Skeletal muscle tissue (tissue), 4 donors: ENCODE results near the gene M1AP. TPM values are rescaled to one million over a fixed set of nuclear protein-coding genes. Genes with fewer than 3 reads are reported as not detected.
A peak's percentile ranks its signal among the peaks of the same experiment; 100 is the strongest.

Source experiments
- H3K27ac ChIP-seq: one replicate; pipeline ENCODE4 v1.7.0; 2013; ENCODE audit warnings: mild to moderate bottlenecking, low read depth, low read length, inconsistent platforms
- H3K27me3 ChIP-seq, 3 donors: one replicate each; pipeline ENCODE4 v1.7.0; 2013; ENCODE audit warnings: low read length in 3 of 3; ENCODE audit not compliant: control insufficient read depth in 3 of 3, insufficient read depth in 3 of 3
- H3K36me3 ChIP-seq, 3 donors: one replicate each; pipeline ENCODE4 v1.7.0; 2013; ENCODE audit warnings: low read length in 3 of 3; ENCODE audit not compliant: control insufficient read depth in 3 of 3, insufficient read depth in 3 of 3
- H3K4me1 ChIP-seq, 3 donors: one replicate each; pipeline ENCODE4 v1.7.0; 2013; ENCODE audit warnings: low read length in 3 of 3, mild to moderate bottlenecking in 3 of 3; ENCODE audit not compliant: control insufficient read depth in 3 of 3, insufficient read depth in 3 of 3
- H3K4me3 ChIP-seq, 3 donors: one replicate each; pipeline ENCODE4 v1.7.0; 2013; ENCODE audit warnings: low read length in 3 of 3
- H3K9ac ChIP-seq, 3 donors: one replicate each; pipeline ENCODE4 v1.7.0; 2013; ENCODE audit warnings: low read length in 3 of 3, mild to moderate bottlenecking in 3 of 3, moderate library complexity in 2 of 3, low read depth in 1 of 3
- H3K9me3 ChIP-seq, 3 donors: one replicate each; pipeline ENCODE4 v1.7.0; 2013; ENCODE audit warnings: low read length in 3 of 3; ENCODE audit not compliant: control insufficient read depth in 3 of 3
- total RNA-seq: library from RNA; depleted of rRNA; stranded (reverse); fragments of >200 nt; gene quantifications from one replicate; pipeline ENCODE4 v1.2.3, GENCODE V29; 2014
- donor health status: Osteomylitis.

Gene M1AP
- total RNA-seq, 1 donor from 2014 or later, result not detected

DNA sequence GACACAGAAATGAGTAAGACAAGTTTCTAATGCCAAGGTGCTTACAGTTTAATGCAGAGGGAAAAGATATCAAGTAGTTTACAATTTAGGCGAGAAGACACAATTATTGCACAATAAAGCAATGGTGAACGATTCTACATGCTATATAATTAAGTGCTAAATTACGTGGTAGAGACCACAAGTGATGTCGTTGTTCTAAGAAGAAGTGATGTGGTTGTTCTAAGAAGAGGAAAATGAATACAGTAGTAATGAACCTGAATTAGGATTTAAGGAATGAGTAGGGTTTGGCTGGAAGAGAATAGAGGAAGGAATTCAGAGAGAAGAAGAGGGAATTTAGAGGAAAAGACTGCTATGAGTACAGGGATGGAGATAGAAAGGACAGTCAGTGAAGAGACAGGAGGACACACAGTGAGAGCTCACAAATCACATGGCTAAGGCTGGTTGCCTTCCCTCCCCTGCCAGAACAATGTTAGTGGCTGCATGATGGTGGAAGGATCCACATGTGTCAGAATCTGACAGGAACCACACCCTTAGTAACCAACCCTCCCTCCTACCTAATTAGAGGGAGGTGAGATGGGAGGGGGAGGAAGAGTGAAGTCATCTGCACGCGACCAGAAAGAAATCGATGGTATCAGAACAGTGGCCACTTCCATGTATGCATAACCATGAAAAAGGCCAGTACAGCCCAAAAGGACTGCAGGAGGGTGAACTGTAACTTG, 44.7 kb downstream of the M1AP start:
- peaks cover 10 to 17% (median 12%) of the 10 kb centered on the region in 3 donors for H3K27me3 ChIP-seq
- no peaks in the 10 kb centered on the region for H3K4me1 ChIP-seq
- H3K27ac ChIP-seq, result no peak overlapping the region
- no peaks in the 10 kb centered on the region for H3K9me3 ChIP-seq
- no peak overlapping the region for H3K4me3 ChIP-seq
- no peaks in the 10 kb centered on the region for H3K36me3 ChIP-seq
- no peak overlapping the region for H3K9ac ChIP-seq

DNA sequence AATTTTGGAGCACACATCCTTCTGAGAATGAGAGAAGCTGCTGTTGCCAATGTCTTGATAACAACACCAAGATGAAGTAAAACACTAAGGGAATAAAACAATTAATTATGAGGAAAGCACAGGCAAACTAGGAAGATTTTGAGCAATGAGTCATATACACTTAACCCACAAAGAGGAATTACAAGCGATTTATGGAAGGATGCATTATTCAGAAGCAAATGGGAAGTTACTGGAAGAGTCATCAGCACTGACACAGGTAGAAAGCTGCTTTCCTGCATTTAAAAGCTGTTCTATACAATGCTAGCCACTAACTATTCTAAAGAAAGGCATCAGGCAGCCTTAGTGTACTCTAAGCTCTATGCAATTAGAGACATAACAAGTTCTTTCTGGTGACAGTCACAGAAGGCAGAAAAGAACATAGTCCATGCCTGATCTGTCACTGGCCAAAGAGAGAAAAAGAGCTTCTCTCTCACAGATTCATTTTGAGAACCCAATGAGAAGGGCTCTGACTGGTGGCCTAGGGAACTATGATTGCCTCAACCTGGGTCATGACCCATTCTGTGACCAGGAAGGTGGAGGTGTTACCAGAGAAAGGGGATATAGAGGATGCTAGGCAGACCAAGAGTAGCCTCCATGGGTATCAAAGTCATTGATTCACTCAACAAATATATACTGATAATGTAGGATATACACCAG, 45.4 kb downstream of the M1AP start:
- H3K36me3 ChIP-seq, result no peaks in the 10 kb centered on the region
- H3K9ac ChIP-seq, result no peak overlapping the region
- H3K4me3 ChIP-seq, result no peak overlapping the region
- no peaks in the 10 kb centered on the region for H3K4me1 ChIP-seq
- H3K27ac ChIP-seq, result no peak overlapping the region
- peaks cover 10 to 17% (median 12%) of the 10 kb centered on the region in 3 donors for H3K27me3 ChIP-seq
- no peaks in the 10 kb centered on the region for H3K9me3 ChIP-seq

DNA sequence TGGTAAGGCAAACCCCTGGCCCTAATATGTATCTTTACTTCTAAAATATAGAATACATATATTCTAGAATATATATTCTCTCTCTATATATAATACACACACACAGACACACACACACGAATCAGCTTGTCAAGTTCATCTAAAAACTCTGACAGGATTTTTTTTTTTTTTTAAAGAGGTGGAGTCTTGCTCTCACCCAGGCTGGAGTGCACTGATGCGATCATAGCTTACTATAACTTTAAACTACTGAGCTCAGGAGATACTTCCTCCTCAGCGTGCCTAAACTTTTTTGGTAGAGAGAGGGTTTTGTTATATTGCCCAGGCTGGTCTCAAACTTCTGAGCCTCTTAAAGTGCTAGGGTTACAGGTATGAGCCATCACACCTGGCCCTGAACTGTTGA, 48.5 kb downstream of the M1AP start:
- H3K9me3 ChIP-seq, result no peaks in the 10 kb centered on the region
- no peaks in the 10 kb centered on the region for H3K36me3 ChIP-seq
- H3K4me1 ChIP-seq, result no peaks in the 10 kb centered on the region
- H3K27me3 ChIP-seq, result peaks cover 10 to 20% (median 12%) of the 10 kb centered on the region in 3 donors
- no peak overlapping the region for H3K4me3 ChIP-seq
- H3K9ac ChIP-seq, result no peak overlapping the region
- no peak overlapping the region for H3K27ac ChIP-seq

DNA sequence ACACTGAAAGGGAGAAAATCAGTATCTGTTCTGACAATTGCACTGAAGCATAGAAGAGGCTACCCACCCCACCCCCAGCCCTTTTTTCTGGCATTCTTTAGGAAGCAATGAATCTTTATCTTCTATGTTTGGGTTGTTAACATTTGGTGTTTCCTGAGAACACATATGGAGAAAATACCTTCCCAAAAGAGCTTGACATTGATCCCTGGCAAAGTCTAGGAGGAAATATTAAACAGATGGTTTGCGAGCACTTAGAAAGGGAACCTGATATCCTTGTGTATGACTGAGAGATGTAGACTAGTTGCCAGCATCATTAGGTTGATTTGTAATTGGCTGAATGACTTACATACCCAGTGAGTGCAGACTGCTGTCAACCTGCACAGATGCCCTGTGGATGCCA, 50.7 kb downstream of the M1AP start:
- no peak overlapping the region for H3K4me3 ChIP-seq
- no peak overlapping the region for H3K9ac ChIP-seq
- H3K9me3 ChIP-seq, result no peaks in the 10 kb centered on the region
- H3K4me1 ChIP-seq, result no peaks in the 10 kb centered on the region
- no peak overlapping the region for H3K27ac ChIP-seq
- no peaks in the 10 kb centered on the region for H3K36me3 ChIP-seq
- peaks cover 0 to 9% (median 0%) of the 10 kb centered on the region in 3 donors for H3K27me3 ChIP-seq

DNA sequence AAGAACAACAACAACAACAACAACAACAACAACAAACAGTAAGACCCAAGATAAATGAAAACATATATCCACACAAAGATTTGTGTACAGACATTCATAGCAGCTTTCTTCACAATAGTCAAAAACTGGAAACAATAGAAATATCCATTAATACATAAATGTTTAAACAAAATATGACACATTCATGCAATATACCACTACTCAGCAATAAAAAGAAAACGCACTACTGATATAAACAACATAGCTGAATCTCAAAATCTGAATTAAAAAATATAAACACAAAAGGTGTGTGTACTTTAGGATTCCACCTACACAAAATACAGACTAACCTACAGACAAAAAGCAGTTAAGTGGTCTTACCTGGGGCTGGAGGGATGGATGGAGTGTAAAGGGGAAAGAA, 51.5 kb downstream of the M1AP start:
- peaks cover 0 to 9% (median 0%) of the 10 kb centered on the region in 3 donors for H3K27me3 ChIP-seq
- H3K36me3 ChIP-seq, result no peaks in the 10 kb centered on the region
- no peaks in the 10 kb centered on the region for H3K9me3 ChIP-seq
- no peak overlapping the region for H3K27ac ChIP-seq
- no peak overlapping the region for H3K9ac ChIP-seq
- H3K4me3 ChIP-seq, result no peak overlapping the region
- H3K4me1 ChIP-seq, result no peaks in the 10 kb centered on the region

DNA sequence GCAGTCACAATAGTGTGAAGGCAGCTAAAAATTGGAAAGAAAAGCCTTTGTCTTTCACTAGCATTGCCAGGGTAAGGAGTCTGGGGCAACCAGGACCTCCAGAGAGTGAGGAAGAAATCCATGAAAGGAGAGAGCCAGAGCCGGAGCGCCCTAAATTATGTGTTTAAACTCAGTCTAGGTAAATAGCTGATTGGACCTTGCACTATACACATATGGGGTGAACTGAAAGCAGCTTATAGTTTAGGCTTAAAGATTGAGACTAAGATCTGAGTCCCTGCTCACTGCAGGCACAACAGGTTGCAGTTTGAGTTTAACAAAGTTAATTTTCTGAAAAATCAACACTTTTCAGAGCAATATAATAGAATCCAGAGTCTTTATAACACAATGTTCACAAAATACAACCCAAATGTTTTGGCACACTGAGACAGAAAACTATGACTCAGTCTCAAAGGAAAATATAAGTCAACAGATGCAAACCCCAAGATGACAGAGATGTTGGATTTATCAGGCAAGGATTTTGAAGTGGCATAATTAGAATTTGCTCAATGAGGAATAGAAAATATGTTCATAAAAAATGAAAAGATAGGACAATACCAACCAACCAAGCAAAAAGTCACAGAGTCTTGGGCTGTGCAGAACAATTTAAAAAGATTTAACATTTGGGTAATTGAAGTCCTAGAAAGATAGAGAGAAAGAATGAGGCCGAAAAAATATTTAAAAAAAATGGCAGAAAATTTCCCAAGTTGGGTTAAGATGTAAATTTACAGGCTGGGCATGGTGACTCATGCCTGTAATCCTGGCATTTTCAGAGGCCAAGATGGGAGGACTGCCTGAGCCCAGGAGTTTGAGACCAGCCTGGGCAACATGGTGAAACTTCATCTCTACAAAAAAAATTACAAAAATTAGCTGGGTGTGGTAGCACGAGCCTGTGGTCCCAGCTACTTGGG, 54.0 kb downstream of the M1AP start:
- Histone ChIP-seq H3K9me3 (no peaks in the 10 kb centered on the region), H3K27me3 (peaks cover 0 to 9% (median 3%) of the 10 kb centered on the region in 3 donors), H3K27ac (no peak overlapping the region), H3K36me3 (no peaks in the 10 kb centered on the region), H3K4me1 (no peaks in the 10 kb centered on the region), H3K9ac (no peak overlapping the region), H3K4me3 (no peak overlapping the region)

DNA sequence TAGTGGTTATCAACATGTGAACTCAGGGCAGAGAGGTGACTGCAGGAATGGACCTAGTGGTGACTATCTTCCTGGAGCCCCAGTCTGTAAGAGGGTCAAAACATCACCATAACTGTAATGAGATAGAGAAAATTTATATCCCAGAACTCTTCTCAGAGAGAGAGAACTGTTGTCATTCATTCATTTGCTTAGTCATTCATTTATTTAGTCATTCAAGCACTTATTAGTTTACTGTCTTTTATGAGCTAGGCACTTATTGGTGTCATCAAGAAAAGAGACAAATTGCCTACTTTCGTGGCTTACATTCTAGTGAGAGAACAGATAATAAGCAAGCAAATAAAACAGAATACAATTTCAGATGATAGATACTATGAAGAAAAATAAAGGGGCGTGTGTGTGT, 59.5 kb downstream of the M1AP start:
- H3K9me3 ChIP-seq, result no peaks in the 10 kb centered on the region
- no peak overlapping the region for H3K9ac ChIP-seq
- H3K36me3 ChIP-seq, result no peaks in the 10 kb centered on the region
- H3K4me1 ChIP-seq, result peaks cover 0 to 2% (median 0%) of the 10 kb centered on the region in 3 donors
- H3K4me3 ChIP-seq, result no peak overlapping the region
- H3K27ac ChIP-seq, result no peak overlapping the region
- H3K27me3 ChIP-seq, result peaks cover 0 to 3% (median 2%) of the 10 kb centered on the region in 3 donors

DNA sequence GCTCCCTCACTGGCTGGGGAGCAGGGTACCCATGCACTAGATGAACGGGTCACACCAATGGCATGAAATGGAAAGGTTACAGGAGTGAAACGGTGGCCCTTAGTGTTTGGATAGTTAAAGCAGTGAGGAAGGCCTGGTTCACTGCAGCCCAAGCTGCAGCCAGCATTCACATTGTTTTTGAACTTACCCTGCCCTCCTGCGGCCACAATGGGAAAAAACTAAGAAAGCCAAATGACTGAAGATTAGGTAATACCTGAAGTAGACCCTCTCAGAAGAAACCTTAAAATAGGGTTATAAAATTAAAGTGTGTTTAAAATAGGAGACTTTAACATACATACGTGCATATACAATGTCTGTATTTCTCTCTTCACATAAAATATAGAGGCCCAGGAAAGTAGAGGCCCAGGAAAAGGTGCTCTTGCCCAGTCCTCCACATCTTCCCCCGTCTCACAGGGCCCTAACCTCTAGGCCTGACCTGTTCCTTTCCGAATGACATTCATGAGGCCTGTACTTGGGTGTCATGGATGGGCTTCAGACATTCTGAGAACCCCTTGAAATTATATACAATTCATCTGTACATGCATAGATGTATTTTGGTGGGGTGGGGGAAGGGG, 60.4 kb downstream of the M1AP start:
- Histone ChIP-seq H3K9ac (no peak overlapping the region), H3K4me3 (no peak overlapping the region), H3K4me1 (peaks cover 0 to 4% (median 0%) of the 10 kb centered on the region in 3 donors), H3K27me3 (peaks cover 0 to 3% (median 0%) of the 10 kb centered on the region in 3 donors), H3K9me3 (no peaks in the 10 kb centered on the region), H3K36me3 (no peaks in the 10 kb centered on the region), H3K27ac (no peak overlapping the region)

DNA sequence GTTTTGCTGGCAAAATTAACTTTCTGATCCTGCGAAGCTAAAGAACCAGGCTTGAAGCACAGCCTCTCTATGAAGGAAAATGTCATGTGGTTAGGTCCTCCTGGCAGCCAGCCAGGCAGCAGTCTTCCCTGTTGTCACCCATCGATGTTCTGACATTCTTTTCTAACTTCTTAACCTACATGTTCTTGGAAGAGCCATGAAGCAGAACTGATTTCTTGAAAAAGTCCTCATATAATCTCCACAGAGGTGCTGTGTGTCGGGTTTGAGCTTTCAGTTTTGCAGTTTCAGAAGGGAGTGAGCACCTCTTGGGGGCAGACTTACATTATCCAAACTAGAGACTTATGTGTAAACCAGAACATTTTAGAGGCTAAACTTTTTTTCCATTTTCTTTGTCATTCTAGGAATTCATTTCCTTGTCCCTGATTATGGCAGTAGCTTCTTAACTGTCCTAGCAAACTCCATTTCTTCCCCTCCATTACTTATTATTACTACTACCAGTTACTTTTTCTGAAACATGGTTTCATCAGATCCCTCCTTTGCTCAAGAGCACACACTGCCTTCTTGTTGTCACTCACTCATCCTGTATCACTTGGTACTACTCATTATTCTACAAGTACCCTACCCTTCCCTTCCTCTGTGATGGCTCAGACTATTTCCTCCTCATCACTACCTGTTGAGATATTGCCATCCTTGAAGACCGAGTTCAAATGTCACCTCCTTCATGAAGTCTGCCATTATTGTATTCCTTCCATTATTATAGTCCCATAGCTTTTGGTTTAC, 62.5 kb downstream of the M1AP start:
- Histone ChIP-seq H3K4me3 (peak overlapping the region in 1 of 3 donors; percentile 6), H3K9ac (no peak overlapping the region), H3K9me3 (no peaks in the 10 kb centered on the region), H3K36me3 (no peaks in the 10 kb centered on the region), H3K4me1 (peaks cover 0 to 4% (median 0%) of the 10 kb centered on the region in 3 donors), H3K27me3 (peaks cover 0 to 3% (median 0%) of the 10 kb centered on the region in 3 donors), H3K27ac (no peak overlapping the region)
